GM12865 (cell line): Measurements from ENCODE around the gene PLA2G2A.

Source experiments
- DNase-seq: peaks from one replicate; pipeline ENCODE4 v3.0.0; 2010; ENCODE audit warnings: low read depth
- H3K4me3 ChIP-seq: 2 replicates; pipeline ENCODE4 v1.5.1; 2011; ENCODE audit warnings: mild to moderate bottlenecking, low read depth, low read length, control low read depth
- TF ChIP-seq, protein P1 (sequence below): IDR thresholded peaks from 2 replicates; pipeline ENCODE4 v1.5.1; 2011; ENCODE audit warnings: low read length, control low read depth, low read depth, inconsistent platforms; ENCODE audit not compliant: insufficient read depth; ENCODE audit errors: missing control alignments

The PLA2G2A gene, protein sequence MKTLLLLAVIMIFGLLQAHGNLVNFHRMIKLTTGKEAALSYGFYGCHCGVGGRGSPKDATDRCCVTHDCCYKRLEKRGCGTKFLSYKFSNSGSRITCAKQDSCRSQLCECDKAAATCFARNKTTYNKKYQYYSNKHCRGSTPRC

DNA sequence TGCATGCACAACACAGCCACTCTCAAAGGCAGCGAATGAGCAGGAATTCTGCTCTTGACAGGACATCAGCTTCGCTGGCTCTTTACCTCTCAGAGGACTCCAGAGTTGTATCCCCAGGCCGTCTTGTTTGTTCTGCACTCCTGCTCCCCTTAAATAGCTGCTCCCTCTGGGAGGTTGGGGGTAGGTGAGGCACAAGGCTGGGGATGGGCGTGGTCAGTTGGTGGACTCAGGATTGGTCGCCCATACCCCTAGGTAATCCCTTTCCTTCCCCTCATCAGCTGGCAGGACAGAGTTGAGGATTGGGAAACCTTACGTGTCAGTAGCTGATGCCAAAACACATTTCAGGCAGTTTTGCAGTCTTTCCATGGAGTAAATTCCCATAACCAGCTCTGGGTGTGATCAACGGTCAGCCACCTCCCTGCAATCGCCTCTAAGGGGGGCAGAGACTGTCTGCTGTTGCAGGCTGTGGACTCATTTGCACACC, at the start of gene PLA2G2A:
Gene PLA2G2A, minus strand, starts transcription at position 125 of the 484 bp plus-strand sequence. CDS start 845 bp downstream, outside the sequence.
- H3K4me3 ChIP-seq: no peak within 1 kb of the TSS
- no peak for DNase-seq
- TF ChIP-seq, protein P1, sequence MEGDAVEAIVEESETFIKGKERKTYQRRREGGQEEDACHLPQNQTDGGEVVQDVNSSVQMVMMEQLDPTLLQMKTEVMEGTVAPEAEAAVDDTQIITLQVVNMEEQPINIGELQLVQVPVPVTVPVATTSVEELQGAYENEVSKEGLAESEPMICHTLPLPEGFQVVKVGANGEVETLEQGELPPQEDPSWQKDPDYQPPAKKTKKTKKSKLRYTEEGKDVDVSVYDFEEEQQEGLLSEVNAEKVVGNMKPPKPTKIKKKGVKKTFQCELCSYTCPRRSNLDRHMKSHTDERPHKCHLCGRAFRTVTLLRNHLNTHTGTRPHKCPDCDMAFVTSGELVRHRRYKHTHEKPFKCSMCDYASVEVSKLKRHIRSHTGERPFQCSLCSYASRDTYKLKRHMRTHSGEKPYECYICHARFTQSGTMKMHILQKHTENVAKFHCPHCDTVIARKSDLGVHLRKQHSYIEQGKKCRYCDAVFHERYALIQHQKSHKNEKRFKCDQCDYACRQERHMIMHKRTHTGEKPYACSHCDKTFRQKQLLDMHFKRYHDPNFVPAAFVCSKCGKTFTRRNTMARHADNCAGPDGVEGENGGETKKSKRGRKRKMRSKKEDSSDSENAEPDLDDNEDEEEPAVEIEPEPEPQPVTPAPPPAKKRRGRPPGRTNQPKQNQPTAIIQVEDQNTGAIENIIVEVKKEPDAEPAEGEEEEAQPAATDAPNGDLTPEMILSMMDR: no peak

DNA sequence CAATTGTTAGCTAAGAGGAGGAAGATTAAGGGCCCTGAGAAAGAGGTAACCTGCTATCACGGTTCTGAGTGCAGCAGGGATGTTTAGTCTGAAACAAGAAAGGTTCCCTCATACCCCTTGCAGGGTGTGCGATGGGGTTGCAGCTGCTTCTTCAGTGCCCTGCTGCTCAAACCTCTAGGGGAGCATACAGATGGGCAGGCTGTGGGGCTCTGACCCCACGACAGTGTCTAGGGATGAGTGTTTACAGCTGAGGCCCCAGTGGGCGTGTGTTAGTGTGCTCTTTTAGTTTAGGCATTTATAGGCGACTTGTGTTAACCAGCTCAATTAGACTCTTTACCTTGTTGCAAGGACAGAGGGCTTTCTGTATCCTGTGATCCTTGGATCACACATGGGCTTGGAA, 49.3 kb upstream of the PLA2G2A start:
- no peak for DNase-seq
- TF ChIP-seq, protein P1: no peak
- H3K4me3 ChIP-seq: no peak overlapping the region

DNA sequence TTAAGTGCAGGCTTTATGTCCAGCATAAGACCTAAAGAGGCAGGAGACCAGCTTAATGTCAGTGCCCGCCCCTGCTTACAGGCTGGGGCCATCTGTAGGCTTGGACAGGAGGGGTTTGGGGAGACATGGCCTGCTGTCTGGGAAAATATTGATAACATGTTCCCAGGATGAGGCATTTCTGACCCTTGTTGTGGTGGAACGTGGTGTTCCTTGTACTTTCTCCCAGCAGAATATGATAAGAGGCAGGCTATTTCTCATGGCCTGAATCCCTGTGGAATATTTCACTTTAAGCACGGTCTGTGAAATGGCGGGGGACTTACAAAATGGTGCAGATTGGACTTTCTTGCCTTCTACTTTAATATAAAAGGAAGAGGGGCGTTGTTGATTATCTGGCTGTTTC, 48.7 kb upstream of the PLA2G2A start:
- H3K4me3 ChIP-seq: no peak overlapping the region
- TF ChIP-seq, protein P1: no peak
- DNase-seq: no peak

DNA sequence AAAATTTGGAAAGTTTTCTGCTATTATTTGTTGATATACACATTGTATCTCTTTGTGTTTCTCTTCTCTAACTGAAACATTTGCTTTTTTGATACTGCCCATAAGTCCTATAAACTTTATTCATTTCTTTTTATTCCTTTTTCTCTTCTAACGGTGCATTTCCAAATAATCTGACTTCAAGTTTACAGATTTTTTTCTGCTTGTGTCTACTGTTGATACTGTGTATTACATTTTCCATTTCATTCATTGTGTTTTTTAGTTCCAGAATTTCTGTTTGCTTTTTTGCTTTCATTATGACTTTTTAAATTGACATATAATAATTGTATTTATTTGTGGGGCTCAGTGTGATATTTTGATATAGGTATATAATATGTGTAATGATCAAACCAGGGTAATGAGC, 38.3 kb upstream of the PLA2G2A start:
- no peak overlapping the region for H3K4me3 ChIP-seq
- no peak for DNase-seq
- TF ChIP-seq, protein P1: no peak

DNA sequence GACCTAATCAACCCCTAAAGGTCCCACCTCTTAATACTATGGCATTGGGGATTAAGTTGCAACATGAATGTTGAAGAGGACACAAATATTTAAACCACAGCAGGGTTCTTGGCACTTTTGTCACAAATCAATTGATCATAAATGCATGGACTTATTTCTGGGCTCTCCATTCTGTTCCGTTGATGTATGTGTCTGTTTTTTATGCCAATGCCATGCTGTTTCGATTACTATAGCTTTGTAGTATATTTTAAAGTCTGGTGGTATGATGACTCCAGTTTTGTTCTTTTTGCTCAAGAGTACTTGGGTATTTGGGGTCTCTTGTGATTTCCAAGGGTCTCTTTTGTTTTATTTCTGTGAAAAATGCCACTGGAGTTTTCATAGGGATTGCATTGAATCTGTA, 34.7 kb upstream of the PLA2G2A start:
- TF ChIP-seq, protein P1: no peak
- H3K4me3 ChIP-seq: no peak overlapping the region
- DNase-seq: no peak

DNA sequence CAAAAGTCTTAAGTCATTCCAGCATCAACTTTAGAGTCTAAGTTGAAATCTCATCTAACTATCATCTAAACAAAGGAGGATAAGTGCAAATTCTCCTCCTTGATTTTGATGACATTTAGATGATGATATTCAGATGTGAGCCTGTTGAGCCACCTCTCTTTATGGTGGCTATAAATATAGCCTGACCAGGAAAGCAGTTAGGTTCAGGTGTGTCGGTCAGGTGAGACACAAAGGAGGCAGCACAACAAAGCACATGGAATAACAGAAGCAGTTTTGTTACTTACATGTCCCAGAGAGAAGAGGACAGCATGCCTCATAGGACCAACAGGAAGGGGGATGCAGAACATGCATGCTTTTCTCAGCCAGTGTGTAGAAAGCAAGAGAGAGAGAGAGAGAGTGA, 30.6 kb upstream of the PLA2G2A start:
- no peak for DNase-seq
- no peak overlapping the region for H3K4me3 ChIP-seq
- TF ChIP-seq, protein P1: no peak

DNA sequence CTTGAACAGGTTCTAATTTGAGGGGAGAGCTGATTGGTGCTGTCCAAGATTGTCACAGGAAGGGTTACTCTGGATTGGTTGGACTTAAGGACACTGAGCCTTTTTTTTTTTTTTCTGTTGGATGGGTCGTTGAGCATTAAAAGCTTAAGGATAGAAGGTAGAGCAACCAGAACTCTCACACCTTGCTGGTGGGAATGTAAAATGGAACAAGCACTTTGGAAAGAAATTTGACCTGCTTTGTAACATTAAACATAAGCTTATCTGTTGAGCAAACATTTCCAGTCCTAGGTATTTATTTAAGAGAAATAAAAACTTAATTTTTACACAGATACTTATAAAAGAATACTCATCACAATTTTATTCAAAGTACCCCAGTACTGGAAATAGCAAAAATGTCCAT, 29.8 kb upstream of the PLA2G2A start:
- TF ChIP-seq, protein P1: no peak
- no peak for DNase-seq
- no peak overlapping the region for H3K4me3 ChIP-seq
